Omental fat pad (tissue), 4 donors: ENCODE data around the gene UQCC2. TPM values are rescaled to one million over a fixed set of nuclear protein-coding genes. Genes with fewer than 3 reads are reported as not detected.

Source experiments
- ATAC-seq: fragments of 150-250 bp; one replicate; pipeline ENCODE4 v1.9.1; 2016; ENCODE audit warnings: mild to moderate bottlenecking, moderate library complexity; ENCODE audit not compliant: low FRiP score
- DNase-seq: peaks from one replicate; pipeline ENCODE4 v3.0.0-alpha.2; 2019; ENCODE audit warnings: low spot score
- total RNA-seq, 4 donors: library from RNA; depleted of rRNA; stranded (reverse); fragments of >200 nt; gene quantifications; one replicate each; pipeline ENCODE4 v1.1.0, GENCODE V29; 2016
- TF ChIP-seq, protein P1 (sequence below), 3 donors: fragments of 450-650 bp; IDR thresholded peaks; one replicate each; pipeline ENCODE4 v1.5.1; 2016 to 2017; ENCODE audit warnings: antibody characterized with exemption in 3 of 3, mild to moderate bottlenecking in 3 of 3, moderate library complexity in 2 of 3

The UQCC2 gene
- total RNA-seq, 4 donors from 2014 or later: 10.4 to 19.6 (median 15.5) TPM

DNA sequence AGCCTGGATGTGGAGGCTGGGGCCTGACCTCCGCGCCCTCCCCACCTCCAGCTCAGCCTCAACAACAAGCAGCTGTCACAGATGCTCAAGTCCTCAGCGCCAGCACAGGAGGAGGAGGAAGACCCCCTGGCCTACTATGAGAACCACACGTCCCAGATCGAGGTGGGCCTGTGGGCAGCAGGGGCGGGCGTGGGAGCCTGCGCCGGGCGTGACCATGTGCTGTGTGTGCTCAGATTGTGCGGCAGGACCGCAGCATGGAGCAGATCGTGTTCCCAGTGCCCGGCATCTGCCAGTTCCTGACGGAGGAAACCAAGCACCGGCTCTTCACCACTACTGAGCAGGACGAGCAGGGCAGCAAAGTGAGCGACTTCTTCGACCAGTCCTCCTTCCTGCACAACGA lies 23.5 kb downstream of the UQCC2 start:
- TF ChIP-seq, protein P1, sequence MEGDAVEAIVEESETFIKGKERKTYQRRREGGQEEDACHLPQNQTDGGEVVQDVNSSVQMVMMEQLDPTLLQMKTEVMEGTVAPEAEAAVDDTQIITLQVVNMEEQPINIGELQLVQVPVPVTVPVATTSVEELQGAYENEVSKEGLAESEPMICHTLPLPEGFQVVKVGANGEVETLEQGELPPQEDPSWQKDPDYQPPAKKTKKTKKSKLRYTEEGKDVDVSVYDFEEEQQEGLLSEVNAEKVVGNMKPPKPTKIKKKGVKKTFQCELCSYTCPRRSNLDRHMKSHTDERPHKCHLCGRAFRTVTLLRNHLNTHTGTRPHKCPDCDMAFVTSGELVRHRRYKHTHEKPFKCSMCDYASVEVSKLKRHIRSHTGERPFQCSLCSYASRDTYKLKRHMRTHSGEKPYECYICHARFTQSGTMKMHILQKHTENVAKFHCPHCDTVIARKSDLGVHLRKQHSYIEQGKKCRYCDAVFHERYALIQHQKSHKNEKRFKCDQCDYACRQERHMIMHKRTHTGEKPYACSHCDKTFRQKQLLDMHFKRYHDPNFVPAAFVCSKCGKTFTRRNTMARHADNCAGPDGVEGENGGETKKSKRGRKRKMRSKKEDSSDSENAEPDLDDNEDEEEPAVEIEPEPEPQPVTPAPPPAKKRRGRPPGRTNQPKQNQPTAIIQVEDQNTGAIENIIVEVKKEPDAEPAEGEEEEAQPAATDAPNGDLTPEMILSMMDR (IDR thresholded peaks at IDR 0.05): no peak

DNA sequence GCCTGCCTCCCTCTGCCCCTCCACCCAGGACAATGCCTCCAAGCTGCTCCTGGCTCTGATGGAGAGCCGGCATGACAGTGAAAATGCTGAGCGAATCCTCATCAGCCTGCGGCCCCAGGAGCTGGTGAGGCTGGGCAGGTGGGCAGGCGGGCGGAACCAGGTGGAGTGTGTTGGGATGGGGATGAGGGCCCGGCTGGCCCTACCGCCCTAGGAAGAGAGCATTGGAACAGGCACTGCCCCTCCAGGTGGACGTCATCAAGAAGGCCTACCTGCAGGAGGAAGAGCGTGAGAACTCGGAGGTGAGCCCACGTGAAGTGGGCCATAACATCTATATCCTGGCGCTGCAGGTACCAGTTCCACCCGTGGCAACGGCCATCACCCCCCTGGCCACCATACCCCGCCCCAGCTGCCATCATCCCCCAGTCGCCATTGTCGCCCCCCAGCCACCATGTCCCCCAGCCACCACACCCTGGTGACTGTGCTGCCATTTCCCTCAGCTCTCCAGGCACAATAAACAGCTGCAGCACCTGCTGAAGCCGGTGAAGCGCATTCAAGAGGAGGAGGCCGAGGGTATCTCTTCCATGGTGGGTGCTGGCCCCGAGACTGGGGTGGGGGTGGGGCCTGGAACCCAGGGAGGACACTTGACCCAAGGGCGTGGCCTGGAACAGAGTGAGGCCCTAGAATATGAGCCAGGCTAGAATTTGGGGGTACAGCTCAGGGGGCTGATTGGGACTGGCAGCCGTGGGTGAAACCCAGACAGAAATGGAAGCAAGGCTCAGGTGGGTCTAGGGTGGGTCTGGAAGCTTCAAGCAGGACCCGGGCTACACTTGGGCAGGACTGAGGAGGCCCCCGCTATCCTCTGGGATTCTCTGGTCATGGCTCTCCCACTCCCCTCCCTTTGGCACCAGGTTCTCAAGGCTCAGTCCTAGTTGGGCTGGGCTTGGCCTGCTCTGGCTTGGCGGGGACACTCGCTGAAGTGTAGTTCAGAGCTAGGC lies 24.2 kb downstream of the UQCC2 start:
- no peak for ATAC-seq
- TF ChIP-seq, protein P1 (IDR thresholded peaks at IDR 0.05): no peak
- no peak for DNase-seq

More for the DNA sequence above, 23.5 kb downstream of the UQCC2 start:
- no peak for DNase-seq
- no peak for ATAC-seq

DNA sequence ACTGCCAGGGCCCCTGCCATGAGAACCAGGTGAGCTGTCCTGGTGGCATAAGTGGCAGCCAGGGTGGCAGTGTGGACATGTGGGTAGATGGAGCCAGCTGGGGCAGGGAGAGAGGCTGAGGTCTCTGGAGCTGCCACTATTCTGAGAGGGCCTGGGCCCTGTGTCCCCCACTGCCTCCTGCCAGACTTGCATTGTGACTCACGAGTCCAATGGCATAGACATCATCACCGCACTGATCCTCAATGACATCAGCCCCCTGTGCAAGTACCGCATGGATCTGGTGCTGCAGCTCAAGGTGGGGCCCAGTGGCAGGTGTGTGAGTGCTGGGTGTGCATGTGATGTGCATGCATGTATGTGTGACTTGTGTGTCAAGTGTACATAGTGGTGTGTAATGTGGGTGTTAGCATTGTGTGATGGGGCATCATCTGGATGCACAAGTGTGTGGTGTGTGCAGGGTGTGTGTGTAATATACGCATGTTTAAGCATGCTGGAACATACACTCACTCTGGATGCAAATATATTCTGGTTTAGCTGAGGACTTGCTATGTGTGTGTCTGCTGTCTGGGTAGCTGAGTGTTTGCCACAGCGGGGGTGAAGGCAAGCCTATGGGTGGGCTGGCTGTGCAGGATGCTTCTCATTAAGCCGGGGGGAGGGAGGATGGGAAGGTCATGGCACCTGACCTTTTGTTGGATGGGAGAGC lies 25.1 kb downstream of the UQCC2 start:
- DNase-seq (no peak), ATAC-seq (no peak)
- TF ChIP-seq, protein P1 (IDR thresholded peaks at IDR 0.05): no peak

DNA sequence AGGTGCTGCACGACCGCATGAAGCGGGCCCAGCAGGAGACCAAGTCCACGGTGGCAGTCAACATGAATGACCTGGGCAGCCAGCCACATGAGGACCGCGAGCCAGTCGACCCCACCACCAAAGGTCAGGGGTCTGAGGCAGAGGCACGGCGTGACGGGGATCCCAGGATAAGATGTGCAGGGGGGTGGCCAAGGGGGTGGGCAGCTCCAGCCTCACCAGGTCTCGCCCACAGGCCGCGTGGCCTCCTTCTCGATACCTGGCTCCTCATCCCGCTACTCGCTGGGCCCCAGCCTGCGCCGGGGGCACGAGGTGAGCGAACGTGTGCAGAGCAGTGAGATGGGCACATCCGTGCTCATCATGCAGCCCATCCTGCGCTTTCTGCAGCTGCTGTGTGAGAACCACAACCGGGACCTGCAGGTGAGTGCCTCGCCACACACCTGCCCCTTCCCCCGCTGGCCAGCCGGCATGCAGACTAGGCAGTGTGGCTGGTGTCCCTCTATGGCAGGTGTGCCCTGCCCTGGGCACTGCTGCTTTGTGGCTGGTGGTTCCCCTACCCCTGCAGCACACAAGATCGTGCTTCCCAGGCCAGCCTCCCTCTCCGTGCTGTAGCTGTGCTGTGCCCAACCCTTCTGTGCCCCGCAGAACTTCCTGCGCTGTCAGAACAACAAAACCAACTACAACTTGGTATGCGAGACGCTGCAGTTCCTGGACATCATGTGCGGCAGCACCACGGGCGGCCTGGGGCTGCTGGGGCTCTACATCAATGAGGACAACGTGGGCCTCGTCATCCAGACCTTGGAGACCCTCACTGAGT lies 25.9 kb downstream of the UQCC2 start:
- TF ChIP-seq, protein P1 (IDR thresholded peaks at IDR 0.05): no peak
- DNase-seq (no peak), ATAC-seq (no peak)

DNA sequence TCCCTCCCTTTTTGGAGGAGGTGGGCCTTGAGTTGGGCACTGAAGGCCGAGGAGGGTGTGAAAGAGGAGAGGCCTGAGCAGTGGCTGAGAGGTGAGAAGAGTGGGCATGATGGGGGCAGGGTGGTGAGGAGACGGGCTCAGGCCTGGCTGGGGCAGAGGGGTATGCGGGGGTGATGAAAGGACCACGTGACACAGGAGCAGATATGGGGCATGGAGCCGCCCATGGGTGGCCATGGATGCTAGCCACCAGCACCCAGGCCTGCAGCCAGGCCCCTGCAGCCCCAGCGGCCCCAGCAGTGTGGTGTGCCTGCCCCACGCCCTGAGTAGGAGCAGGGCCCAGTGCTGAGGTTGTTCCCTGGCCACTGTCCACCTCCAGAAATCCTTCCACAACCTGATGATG lies 26.5 kb downstream of the UQCC2 start:
- no peak for DNase-seq
- TF ChIP-seq, protein P1 (IDR thresholded peaks at IDR 0.05): no peak
- ATAC-seq: no peak

DNA sequence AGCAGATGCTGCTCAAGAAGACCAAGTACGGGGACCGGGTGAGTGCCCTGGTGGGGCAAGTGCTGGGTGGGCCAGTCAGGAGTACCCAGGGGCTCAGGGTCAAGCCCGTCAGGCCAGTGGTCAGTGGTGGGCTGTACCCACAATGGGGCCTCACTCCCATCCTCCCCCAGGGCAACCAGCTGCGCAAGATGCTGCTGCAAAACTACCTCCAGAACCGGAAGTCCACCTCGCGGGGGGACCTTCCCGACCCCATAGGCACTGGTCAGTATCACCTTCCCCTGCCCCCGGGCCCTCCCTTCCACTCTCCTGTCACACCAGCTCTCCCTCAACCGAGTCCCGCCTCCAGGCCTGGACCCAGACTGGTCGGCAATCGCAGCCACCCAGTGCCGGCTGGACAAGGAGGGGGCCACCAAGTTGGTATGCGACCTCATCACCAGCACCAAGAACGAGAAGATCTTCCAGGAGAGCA lies 27.0 kb downstream of the UQCC2 start:
- DNase-seq (no peak), ATAC-seq (no peak)
- TF ChIP-seq, protein P1 (IDR thresholded peaks at IDR 0.05): no peak
